Lower leg skin (tissue), 3 donors: ENCODE measurements around the gene HMGN5.

ENCODE experiments used
- CTCF ChIP-seq, 3 donors: fragments of 450-650 bp; IDR thresholded peaks; one replicate each; pipeline ENCODE4 v1.5.1; 2016; ENCODE audit warnings: antibody characterized with exemption in 3 of 3, mild to moderate bottlenecking in 3 of 3, moderate library complexity in 2 of 3
- POLR2A ChIP-seq, 2 donors: fragments of 450-650 bp; IDR thresholded peaks; one replicate each; pipeline ENCODE4 v1.6.1; 2016 to 2017; ENCODE audit warnings: antibody characterized with exemption in 2 of 2, mild to moderate bottlenecking in 1 of 2, moderate library complexity in 1 of 2

- no peak for TF ChIP-seq POLR2A (IDR thresholded peaks at IDR 0.05)
- no peak for TF ChIP-seq CTCF (IDR thresholded peaks at IDR 0.05)
Observed at GRCh38 chrX:81120936-81121371, 80.8 kb downstream of the HMGN5 start.
